ENCODE data around the gene KPNA3. TPM values are rescaled to one million over a fixed set of nuclear protein-coding genes. Genes with fewer than 3 reads are reported as not detected.

KPNA3 gene
- total and polyA plus RNA-seq, 2 experiments from 2014 or later, result 23.8 to 32.6 TPM

DNA sequence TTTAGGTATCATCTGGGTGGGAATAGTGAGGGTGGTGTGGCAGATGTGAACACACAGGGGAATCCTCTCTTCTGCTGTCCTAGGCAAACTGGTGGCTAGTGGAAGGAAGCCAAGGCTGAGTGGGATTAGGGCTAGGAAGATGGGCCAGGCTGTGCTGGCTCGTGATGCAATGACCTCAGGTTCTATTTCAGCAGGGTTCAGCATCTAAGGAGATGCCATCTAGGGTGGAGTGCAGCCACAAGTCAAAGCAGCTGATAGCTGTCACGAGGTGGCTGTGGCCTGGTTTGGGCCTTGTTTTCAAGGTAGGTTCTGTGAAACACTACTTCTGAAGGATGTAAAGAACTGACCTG lies 142.5 kb downstream of the KPNA3 start:
- H3K9me3 ChIP-seq (ENCODE audit: low read depth), result no peaks in the 10 kb centered on the region
- no peak overlapping the region for H3K4me3 ChIP-seq
- no peak for DNase-seq (ENCODE audit: low read depth in 1 of 2, low spot score in 1 of 2)
- H3K36me3 ChIP-seq, result no peaks in the 10 kb centered on the region
- TF ChIP-seq, protein P1, sequence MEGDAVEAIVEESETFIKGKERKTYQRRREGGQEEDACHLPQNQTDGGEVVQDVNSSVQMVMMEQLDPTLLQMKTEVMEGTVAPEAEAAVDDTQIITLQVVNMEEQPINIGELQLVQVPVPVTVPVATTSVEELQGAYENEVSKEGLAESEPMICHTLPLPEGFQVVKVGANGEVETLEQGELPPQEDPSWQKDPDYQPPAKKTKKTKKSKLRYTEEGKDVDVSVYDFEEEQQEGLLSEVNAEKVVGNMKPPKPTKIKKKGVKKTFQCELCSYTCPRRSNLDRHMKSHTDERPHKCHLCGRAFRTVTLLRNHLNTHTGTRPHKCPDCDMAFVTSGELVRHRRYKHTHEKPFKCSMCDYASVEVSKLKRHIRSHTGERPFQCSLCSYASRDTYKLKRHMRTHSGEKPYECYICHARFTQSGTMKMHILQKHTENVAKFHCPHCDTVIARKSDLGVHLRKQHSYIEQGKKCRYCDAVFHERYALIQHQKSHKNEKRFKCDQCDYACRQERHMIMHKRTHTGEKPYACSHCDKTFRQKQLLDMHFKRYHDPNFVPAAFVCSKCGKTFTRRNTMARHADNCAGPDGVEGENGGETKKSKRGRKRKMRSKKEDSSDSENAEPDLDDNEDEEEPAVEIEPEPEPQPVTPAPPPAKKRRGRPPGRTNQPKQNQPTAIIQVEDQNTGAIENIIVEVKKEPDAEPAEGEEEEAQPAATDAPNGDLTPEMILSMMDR (IDR thresholded peaks at IDR 0.05; ENCODE audit: low read depth, low read length), result no peak
- H3K27ac ChIP-seq, result no peak overlapping the region
- H3K27me3 ChIP-seq, result no peaks in the 10 kb centered on the region
- no peaks in the 10 kb centered on the region for H3K4me1 ChIP-seq (ENCODE audit: low read depth)

Other genes with a start within 250 kb of the KPNA3 start
- gene RCBTB1, start 207.1 kb downstream of the KPNA3 start, total RNA-seq, result 15.2 and 15.4 TPM in 2 replicates
- 16.5 and 17.2 TPM in 2 replicates for gene RCBTB1, start 207.1 kb downstream of the KPNA3 start, polyA plus RNA-seq
- gene ARL11, start 164.2 kb downstream of the KPNA3 start, total RNA-seq, result 0.21 and 0.70 TPM in 2 replicates
- gene ARL11, start 164.2 kb downstream of the KPNA3 start, polyA plus RNA-seq, result 0.21 and 1.1 TPM in 2 replicates
- 79.8 and 104 TPM in 2 replicates for gene EBPL, start 101.2 kb downstream of the KPNA3 start, total RNA-seq
- 75.1 and 105 TPM in 2 replicates for gene EBPL, start 101.2 kb downstream of the KPNA3 start, polyA plus RNA-seq
- 5.9 and 6.1 TPM in 2 replicates for gene SPRYD7, start 143.7 kb upstream of the KPNA3 start, total RNA-seq
- 12.9 and 18.4 TPM in 2 replicates for gene SPRYD7, start 143.7 kb upstream of the KPNA3 start, polyA plus RNA-seq
- 13.7 and 18.4 TPM in 2 replicates for gene TRIM13, start 204.4 kb upstream of the KPNA3 start, total RNA-seq
- 19.1 and 27.6 TPM in 2 replicates for gene TRIM13, start 204.4 kb upstream of the KPNA3 start, polyA plus RNA-seq
- 0.69 and 1.9 TPM in 2 replicates for gene KCNRG, start 222.8 kb upstream of the KPNA3 start, total RNA-seq
- gene KCNRG, start 222.8 kb upstream of the KPNA3 start, polyA plus RNA-seq, result 0.31 TPM in 1 of 2 replicates, not detected in the other